Measurements from ENCODE around the gene CNGB1.
"Not testable (repeated sequence)": the region's sequence is repeated elsewhere in the genome, so short reads cannot be mapped to it uniquely, and the experiment has no call there.

Gene CNGB1

DNA sequence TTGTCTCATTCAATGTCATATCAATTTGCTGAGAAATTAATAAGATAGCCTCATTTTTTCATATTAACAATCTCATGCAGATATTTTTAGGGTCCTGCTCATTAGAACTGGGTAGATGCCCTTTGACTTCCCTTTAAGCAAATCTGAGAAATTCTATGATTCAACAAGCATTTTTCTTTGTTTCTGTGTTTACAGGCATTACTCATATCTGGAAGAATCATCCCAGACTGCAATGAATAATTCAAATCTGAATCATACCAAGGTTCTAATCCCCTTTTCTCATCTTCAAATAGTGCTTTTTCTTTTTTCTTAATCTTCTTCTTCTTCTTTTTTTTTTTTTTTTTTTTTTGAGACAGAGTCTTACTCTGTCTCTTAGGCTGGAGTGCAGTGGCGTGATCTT, 99.5 kb downstream of the CNGB1 start:
- ATAC-seq (ENCODE audit: low read depth) (no peak), DNase-seq (ENCODE audit: low spot score in 2 of 2) (no peak)
- H3K27ac Mint-ChIP-seq, result no peak overlapping the region
- H3K27me3 Mint-ChIP-seq, result peaks cover 13% of the 10 kb centered on the region
- H3K4me3 Mint-ChIP-seq, result no peak overlapping the region
- H3K36me3 Mint-ChIP-seq, result no peaks in the 10 kb centered on the region
- peaks cover 3% of the 10 kb centered on the region for H3K4me1 Mint-ChIP-seq
- no peaks in the 10 kb centered on the region for H3K9me3 Mint-ChIP-seq

GRCh38 chr16:57870753-57871454, 100.0 kb downstream of the CNGB1 start:
- ATAC-seq (ENCODE audit: low read depth), result no peak
- no peak overlapping the region for H3K27ac Mint-ChIP-seq
- no peak for DNase-seq (ENCODE audit: low spot score in 2 of 2)
- no peaks in the 10 kb centered on the region for H3K4me1 Mint-ChIP-seq
- H3K36me3 Mint-ChIP-seq, result no peaks in the 10 kb centered on the region
- H3K9me3 Mint-ChIP-seq, result no peaks in the 10 kb centered on the region
- no peak overlapping the region for H3K4me3 Mint-ChIP-seq
- peaks cover 10% of the 10 kb centered on the region for H3K27me3 Mint-ChIP-seq

DNA sequence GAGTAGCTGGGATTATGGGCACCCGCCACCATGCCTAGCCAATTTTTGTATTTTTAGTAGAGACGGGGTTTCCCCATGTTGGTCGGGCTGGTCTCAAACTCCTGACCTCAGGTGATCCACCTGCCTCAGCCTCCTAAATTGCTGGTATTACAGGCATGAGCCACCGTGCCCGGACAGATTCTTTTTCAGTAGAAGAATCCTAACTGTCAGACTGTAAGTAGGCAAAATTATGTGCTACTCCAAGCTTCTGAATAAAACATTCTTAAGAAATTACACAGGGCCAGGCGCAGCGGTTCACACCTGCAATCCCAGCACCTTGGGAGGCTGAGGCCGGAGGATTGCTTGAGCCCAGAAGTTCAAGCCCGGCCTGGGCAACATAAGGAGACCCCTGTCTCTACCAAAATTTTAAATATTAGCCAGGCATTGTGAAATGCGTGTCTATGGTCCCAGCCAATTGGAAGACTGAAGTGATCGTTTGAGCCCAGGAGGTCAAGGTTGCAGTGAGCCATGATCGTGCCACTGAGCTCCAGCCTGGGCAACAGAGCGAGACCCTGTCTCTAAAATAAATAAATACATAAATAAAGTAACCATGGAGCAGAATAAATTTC, 101.9 kb downstream of the CNGB1 start:
- Mint-ChIP-seq H3K9me3 (no peaks in the 10 kb centered on the region), H3K27ac (peak overlapping the region; percentile 53)
- ATAC-seq (ENCODE audit: low read depth), result no peak

DNA sequence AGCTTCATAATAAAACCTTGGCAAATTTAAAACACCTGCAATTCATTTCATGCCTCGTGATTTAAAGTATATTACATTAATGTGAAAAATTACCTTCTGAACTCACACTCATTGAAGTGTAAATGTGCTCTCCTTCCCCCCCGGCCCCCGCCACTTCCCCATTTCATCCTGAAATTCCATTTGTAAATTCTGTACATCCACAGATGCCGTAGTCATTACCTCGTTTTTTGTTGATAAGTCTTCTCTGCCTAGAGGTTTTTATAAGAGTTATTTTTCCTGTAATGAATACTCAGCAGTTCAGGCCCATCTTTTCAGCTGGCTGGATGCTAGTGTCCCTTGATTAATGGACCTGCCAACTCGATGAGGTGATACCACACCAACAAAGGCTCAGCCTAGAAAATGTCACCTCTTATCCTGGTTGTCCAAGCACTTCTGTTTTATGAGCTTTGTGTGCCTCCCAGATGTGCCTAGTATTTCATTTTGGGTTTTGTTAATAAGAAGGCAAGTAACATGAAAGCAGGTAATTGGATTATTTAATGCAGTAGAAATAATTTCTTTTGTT, 103.8 kb downstream of the CNGB1 start:
- DNase-seq (ENCODE audit: low spot score in 2 of 2) (no peak), ATAC-seq (ENCODE audit: low read depth) (no peak)
- Mint-ChIP-seq H3K36me3 (no peaks in the 10 kb centered on the region), H3K27me3 (peaks cover 9% of the 10 kb centered on the region), H3K9me3 (no peaks in the 10 kb centered on the region), H3K4me1 (no peaks in the 10 kb centered on the region), H3K27ac (no peak overlapping the region), H3K4me3 (no peak overlapping the region)

More for the DNA sequence above, 101.9 kb downstream of the CNGB1 start:
- no peak for DNase-seq (ENCODE audit: low spot score in 2 of 2)
- Mint-ChIP-seq H3K4me1 (no peaks in the 10 kb centered on the region), H3K27me3 (peaks cover 8% of the 10 kb centered on the region), H3K4me3 (no peak overlapping the region), H3K36me3 (no peaks in the 10 kb centered on the region)

- ATAC-seq (ENCODE audit: low read depth), result no peak
- H3K27me3 Mint-ChIP-seq, result peaks cover 7% of the 10 kb centered on the region
Measured at GRCh38 chr16:57866529-57866918, 104.4 kb downstream of the CNGB1 start.

GRCh38 chr16:57865746-57866528, 105.0 kb downstream of the CNGB1 start:
- H3K27ac Mint-ChIP-seq, result no peak overlapping the region
- no peak for DNase-seq (ENCODE audit: low spot score in 2 of 2)
- H3K27me3 Mint-ChIP-seq, result peaks cover 9% of the 10 kb centered on the region
- no peak overlapping the region for H3K4me3 Mint-ChIP-seq
- no peak for ATAC-seq (ENCODE audit: low read depth)
- no peaks in the 10 kb centered on the region for H3K36me3 Mint-ChIP-seq
- H3K4me1 Mint-ChIP-seq, result no peaks in the 10 kb centered on the region
- no peaks in the 10 kb centered on the region for H3K9me3 Mint-ChIP-seq

More at GRCh38 chr16:57866529-57866918, 104.4 kb downstream of the CNGB1 start:
- Mint-ChIP-seq H3K9me3 (no peaks in the 10 kb centered on the region), H3K4me3 (no peak overlapping the region), H3K4me1 (no peaks in the 10 kb centered on the region), H3K36me3 (no peaks in the 10 kb centered on the region), H3K27ac (no peak overlapping the region)
- DNase-seq (ENCODE audit: low spot score in 2 of 2), result no peak

- no peaks in the 10 kb centered on the region for H3K9me3 Mint-ChIP-seq
- no peak for DNase-seq (ENCODE audit: low spot score in 2 of 2)
- no peaks in the 10 kb centered on the region for H3K4me1 Mint-ChIP-seq
- ATAC-seq (ENCODE audit: low read depth), result no peak
- H3K36me3 Mint-ChIP-seq, result no peaks in the 10 kb centered on the region
- H3K27ac Mint-ChIP-seq, result no peak overlapping the region
- peaks cover 10% of the 10 kb centered on the region for H3K27me3 Mint-ChIP-seq
- no peak overlapping the region for H3K4me3 Mint-ChIP-seq
Measured at GRCh38 chr16:57863434-57864160, 107.3 kb downstream of the CNGB1 start.

- Mint-ChIP-seq H3K27ac (no peak overlapping the region), H3K36me3 (no peaks in the 10 kb centered on the region), H3K4me1 (no peaks in the 10 kb centered on the region), H3K4me3 (no peak overlapping the region), H3K9me3 (no peaks in the 10 kb centered on the region), H3K27me3 (peaks cover 13% of the 10 kb centered on the region)
- no peak for ATAC-seq (ENCODE audit: low read depth)
- no peak for DNase-seq (ENCODE audit: low spot score in 2 of 2)
Measured at GRCh38 chr16:57862698-57863433, 108.1 kb downstream of the CNGB1 start.

- peaks cover 2% of the 10 kb centered on the region for H3K9me3 Mint-ChIP-seq
- no peaks in the 10 kb centered on the region for H3K4me1 Mint-ChIP-seq
- no peak overlapping the region for H3K27ac Mint-ChIP-seq
- peaks cover 15% of the 10 kb centered on the region for H3K27me3 Mint-ChIP-seq
- H3K36me3 Mint-ChIP-seq, result no peaks in the 10 kb centered on the region
- DNase-seq (ENCODE audit: low spot score in 2 of 2), result no peak
- ATAC-seq (ENCODE audit: low read depth), result no peak
- no peak overlapping the region for H3K4me3 Mint-ChIP-seq
Measured at GRCh38 chr16:57859331-57859730, 111.6 kb downstream of the CNGB1 start.

DNA sequence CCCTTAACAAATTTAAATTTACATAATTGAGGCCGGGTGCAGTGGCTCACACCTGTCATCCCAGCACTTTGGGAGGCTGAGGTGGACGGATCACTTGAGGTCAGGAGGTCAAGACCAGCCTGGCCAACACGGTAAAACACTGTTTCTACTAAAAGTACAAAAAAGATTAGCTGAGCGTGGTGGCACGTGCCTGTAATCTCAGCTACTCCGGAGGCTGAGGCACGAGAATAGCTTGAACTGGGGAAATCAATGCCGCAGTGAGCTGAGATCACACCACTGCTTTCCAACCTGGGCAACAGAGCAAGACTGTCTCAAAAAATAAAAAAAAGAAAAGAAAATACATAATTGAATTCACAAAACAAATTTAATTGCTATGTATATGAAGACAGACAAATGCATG, 112.3 kb downstream of the CNGB1 start:
- peaks cover 15% of the 10 kb centered on the region for H3K27me3 Mint-ChIP-seq
- DNase-seq (ENCODE audit: low spot score in 2 of 2) (no peak), ATAC-seq (ENCODE audit: low read depth) (no peak)
- no peaks in the 10 kb centered on the region for H3K4me1 Mint-ChIP-seq
- H3K4me3 Mint-ChIP-seq, result no peak overlapping the region
- no peaks in the 10 kb centered on the region for H3K36me3 Mint-ChIP-seq
- H3K9me3 Mint-ChIP-seq, result peaks cover 2% of the 10 kb centered on the region
- no peak overlapping the region for H3K27ac Mint-ChIP-seq

GRCh38 chr16:57857991-57858390, 112.9 kb downstream of the CNGB1 start:
- not testable (repeated sequence) for H3K9me3 Mint-ChIP-seq, H3K4me1 Mint-ChIP-seq, H3K4me3 Mint-ChIP-seq

DNA sequence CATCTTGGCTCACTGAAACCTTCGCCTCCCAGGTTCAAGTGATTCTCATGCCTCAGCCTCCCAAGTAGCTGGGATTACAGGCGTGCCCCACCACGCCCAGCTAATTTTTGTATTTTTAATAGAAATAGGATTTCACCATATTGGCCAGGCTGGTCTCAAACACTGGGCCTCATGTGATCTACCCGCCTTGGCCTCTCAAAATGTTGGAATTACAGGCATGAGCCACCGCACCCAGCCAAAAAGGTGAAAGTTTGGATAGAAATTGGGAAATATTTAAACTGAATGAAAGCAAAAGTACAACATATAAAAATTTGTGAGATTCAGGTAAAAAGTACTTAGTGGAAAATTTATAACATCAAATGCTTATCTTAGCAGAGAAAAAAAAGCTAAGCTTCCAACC, 115.7 kb downstream of the CNGB1 start:
- no peak overlapping the region for H3K27ac Mint-ChIP-seq
- peaks cover 4% of the 10 kb centered on the region for H3K9me3 Mint-ChIP-seq
- H3K36me3 Mint-ChIP-seq, result no peaks in the 10 kb centered on the region
- H3K27me3 Mint-ChIP-seq, result peaks cover 16% of the 10 kb centered on the region
- no peak overlapping the region for H3K4me3 Mint-ChIP-seq
- H3K4me1 Mint-ChIP-seq, result no peaks in the 10 kb centered on the region
- ATAC-seq (ENCODE audit: low read depth) (no peak), DNase-seq (ENCODE audit: low spot score in 2 of 2) (no peak)

More at GRCh38 chr16:57857991-57858390, 112.9 kb downstream of the CNGB1 start:
- H3K27ac Mint-ChIP-seq; ATAC-seq (ENCODE audit: low read depth); DNase-seq (ENCODE audit: low spot score in 2 of 2); H3K36me3 Mint-ChIP-seq: not testable (repeated sequence)
- H3K27me3 Mint-ChIP-seq, result peaks cover 13% of the 10 kb centered on the region

DNA sequence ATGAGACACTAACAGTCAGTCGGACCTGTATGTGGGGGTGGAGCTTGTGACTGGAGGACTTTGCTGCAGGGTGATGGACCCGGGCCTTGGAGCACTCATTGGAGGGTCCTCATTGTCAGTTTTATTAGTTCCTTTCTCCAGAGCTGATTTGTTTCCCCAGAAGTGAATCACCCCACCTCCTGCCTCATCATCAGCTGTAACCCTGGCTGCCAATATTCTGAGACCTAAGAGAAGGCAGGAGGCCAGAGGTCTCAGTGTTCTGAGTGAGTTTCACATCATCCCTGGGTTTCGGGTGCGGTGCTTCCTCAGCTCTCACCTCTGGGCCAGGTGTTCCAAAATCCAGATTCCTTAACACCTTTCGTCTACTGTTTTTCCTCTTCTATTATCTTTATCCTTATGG, 118.7 kb downstream of the CNGB1 start:
- no peak overlapping the region for H3K27ac Mint-ChIP-seq
- H3K9me3 Mint-ChIP-seq, result peaks cover 2% of the 10 kb centered on the region
- no peak for DNase-seq (ENCODE audit: low spot score in 2 of 2)
- no peaks in the 10 kb centered on the region for H3K4me1 Mint-ChIP-seq
- ATAC-seq (ENCODE audit: low read depth), result no peak
- H3K4me3 Mint-ChIP-seq, result no peak overlapping the region
- H3K27me3 Mint-ChIP-seq, result peaks cover 11% of the 10 kb centered on the region
- H3K36me3 Mint-ChIP-seq, result no peaks in the 10 kb centered on the region

All from memory B cell (primary cell).